Measurements from ENCODE around the gene DNAJC28.
"Not testable (repeated sequence)": the region's sequence is repeated elsewhere in the genome, so short reads cannot be mapped to it uniquely, and the experiment has no call there.

Gene DNAJC28

DNA sequence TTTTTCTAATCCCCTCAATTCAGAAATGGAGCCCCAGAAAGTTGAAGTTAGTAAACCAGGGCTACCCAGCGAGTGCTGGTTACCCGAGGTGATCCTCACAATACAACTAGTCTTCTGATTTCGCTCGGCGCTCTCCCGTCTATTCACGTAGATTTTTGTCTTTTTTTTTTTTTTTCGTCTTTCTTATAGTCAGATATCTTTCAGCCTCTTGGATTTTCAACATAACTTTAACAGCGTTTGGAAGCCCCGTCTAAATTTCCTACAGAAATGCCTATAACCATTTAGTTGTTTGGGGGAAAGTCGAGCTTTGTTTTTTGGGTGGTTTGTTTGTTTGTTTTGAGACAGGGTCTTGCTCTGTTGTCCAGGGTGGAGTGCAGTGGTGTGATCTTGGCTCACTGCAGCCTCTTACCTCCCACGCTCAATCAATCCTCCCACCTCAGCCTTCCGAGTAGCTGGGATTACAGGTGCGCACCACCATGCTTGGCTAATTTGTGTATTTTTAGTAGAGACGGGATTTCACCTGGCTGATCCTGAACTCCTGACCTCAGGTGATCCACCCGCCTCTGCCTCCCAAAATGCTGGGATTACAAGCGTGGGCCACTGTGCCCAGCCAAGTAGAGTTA, 10.9 kb downstream of the DNAJC28 start:
- no peak for DNase-seq

DNA sequence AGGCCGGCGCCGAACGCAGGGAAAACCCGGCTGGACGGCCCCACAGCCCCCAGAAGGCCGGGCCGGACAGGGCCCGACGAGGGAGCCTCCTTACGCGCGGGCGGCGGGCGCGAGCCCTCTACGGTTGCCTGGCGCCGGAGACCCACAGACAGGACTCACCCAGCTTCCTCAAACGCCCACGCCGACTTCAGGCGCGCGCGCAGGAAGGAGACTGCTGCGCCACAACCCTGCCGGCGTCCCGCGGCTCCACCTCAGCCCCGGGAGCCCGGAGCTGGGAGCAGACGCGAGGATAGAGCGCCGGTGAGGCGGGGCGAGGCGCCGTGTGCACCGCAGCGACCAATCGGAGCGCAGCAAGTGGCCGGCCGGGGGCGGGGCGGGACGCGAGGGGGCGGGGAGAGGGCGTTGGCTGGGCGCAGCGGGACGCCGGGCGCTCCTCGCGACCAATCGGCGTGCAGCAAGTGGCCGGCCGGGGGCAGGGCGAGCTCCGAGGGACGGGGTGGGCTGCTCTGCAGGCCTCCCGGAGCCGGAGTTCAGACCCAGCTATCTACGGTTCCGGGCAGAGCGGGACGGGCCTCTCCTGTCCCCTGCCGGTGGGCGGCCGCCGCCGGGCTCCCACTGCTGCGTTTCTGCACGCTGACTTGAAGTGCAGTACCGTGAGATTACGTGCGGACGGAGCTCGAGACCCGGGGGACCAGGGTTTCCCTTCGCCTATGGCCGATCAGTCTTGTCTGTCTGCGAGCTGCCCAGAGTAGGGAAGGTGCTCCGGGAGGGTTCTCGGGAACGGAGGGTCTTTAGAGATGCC, 11.6 kb downstream of the DNAJC28 start, which contains the start of gene TMEM50B:
TSS of gene TMEM50B (minus strand) at position 296 of the 802 bp plus-strand sequence. CDS start 11,089 bp downstream, outside the sequence.
- peak; percentile 92 for DNase-seq

DNA sequence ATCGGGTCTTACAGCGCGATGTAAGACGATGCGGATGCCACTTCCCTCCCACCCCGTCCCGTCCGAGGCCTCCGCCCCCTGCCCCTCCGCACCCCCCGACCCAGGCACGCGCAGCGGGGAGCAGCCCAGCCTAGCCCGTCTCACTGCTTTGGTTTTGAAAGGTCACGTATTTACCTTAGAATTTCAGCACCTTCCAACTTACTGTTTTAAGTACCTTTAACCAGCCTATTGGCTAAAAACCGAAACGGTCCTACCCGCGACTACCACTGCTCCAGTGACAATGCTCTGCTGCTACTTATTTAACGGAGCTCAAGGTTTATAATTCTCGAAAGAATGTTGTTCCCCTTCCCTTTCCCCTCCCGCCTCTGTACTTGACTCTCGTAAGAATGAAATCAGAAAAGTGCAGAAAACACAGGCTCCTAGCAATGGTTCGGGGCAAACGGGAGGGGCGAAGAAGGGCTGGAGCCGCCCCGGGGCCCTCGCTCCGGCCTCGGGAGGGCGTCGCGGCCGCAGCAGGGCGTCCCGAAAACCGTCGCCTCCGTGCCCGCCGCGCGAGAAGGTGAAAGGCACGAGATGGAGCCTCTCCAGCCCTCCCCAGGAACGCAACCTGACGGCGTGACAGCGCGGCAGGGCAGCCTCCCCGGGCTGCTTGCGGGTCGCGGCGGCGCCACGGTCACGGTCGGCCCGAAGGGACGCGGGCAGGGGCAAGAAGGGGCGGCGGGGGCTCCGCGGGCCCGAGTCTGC, 12.4 kb downstream of the DNAJC28 start:
- peak; percentile 24 for DNase-seq

DNA sequence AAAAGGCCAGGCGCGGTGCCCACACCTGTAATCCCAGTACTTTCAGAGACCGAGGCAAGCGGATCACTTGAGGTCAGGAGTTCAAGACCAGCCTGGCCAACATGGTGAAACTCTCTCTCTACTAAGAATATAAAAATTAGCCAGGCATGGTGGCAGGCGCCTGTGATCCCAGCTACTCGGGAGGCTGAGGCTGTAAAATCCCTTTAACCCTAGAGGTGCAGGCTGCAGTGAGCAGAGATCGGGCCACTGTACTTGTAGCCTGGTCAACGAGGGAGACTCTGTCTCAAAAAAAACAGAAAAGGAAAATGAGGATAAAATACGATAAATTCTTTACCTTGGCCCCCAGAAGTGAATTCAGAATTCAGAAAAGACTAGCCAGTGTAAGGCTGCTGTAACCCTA, 13.3 kb downstream of the DNAJC28 start:
- no peak for DNase-seq

DNA sequence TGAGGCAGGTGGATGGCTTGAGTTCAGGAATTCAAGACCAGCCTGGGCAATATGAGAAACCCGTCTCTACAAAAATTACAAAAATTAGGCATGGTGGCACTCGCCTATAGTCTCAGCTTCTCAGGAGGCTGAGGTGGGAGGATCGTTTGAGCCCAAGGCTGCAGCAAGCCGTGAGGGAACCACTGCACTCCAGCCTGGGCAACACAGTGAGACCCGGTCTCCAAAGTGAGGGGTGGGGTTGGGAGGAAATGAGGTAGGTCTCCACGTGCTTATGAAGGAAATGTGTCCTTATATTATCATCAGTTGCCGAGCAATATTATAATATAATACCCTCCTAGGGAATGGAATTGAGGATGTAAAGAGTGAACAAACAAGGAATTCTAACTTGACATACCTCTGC, 14.4 kb downstream of the DNAJC28 start:
- no peak for DNase-seq

DNA sequence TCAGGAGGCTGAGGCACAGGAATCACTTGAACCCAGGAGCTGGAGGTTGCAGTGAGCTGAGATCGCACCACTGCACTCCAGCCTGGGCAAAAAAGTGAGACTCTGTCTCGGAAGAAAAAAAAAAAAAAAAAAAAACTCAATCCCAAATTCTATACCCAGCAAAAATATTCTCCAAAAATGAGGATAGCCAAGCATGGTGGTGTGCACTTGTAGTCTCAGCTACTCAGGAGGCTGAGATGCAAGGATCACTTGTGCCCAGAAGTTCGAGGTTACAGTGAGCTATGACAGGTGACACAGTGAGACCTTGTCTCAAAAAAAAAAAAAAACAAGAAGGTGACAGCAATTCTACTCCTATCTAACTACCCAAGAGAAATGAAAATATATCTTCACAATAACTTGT, 18.2 kb downstream of the DNAJC28 start:
- DNase-seq: no peak

DNA sequence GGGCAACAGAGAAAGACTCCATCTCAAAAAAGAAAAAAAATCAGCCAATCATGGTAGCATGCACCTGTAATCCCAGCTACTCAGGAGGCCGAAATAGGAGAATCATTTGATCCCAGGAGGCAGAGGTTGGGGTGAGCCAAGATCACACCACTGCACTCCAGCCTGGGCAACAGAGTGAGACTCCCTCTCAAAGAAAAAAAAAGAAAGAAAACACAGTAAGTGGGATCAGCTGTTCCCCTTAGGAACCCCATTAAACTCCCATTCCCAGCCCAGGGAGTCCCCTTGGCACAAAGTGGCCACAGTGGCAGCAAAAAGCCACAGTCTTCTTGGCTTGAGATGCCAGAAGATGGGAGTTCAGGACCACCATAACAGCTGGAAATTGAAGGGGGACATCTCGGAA, 20.8 kb downstream of the DNAJC28 start:
- DNase-seq: no peak

DNA sequence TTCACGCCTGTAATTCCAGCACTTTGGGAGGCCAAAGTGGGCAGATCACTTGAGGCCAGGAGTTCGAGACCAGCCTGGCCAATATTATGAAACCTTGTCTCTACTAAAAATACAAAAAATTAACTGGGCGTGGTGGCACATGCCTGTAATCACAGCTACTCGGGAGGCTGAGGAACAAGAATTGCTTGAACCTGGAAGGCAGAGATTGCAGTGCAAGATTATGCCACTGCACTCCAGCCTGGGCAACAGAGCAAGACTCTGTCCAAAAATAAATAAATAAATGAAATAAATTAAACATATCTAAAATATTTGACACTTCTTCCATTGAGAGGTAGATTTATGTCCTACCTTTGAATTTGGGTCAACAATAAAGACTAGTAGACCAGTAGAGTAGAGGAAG, 22.3 kb downstream of the DNAJC28 start:
- not testable (repeated sequence) for DNase-seq

DNA sequence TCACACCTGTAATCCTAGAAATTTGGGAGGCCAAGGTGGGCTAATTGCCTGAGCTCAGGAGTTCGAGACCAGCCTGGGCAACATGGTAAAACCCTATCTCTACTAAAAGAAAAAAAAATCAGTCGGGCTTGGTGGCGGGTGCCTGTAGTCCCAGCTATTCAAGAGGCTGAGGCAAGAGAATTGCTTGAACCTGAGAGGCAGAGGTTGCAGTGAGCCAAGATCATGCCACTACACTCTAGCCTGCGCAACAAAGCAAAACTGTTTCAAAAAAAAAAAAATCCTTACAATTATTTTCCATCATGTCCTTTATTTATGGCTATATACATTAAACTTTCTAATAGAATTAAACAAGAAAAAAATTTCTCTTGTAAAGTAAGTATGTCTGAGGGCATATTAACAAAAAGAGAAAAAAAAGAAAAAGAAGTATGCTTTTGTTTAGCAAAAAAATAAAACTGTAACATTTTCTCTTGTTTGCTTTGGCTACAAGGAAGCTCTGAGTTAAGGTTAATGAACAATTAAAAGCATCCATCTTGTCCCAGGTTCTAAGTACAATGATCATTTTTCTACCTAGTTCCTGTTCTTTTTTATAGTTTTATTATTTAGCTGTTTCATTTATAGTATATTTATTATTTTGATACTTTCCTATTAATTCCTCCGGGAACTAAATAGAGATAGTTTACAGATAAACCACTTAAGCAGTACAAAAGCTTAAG, 29.8 kb downstream of the DNAJC28 start:
- no peak for DNase-seq

DNA sequence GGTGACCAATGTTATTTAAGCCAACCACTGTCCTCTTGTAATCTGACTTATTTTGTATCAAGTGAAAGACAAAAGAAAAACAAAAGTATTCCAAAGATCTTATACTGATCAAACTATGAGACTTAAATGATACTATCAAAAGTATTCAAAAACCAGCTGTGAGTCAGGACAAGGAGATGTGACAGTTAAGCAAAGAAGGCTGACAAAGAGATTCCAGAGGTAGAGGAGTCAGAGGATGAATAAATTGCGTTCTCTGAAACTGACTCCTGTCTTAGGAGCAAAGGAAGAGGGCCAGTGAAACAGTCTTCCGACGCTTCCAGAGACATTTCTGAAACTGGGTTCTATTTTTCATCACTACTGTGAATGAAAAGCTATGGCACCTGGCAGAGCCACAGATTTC, 32.7 kb downstream of the DNAJC28 start:
- DNase-seq: no peak

DNA sequence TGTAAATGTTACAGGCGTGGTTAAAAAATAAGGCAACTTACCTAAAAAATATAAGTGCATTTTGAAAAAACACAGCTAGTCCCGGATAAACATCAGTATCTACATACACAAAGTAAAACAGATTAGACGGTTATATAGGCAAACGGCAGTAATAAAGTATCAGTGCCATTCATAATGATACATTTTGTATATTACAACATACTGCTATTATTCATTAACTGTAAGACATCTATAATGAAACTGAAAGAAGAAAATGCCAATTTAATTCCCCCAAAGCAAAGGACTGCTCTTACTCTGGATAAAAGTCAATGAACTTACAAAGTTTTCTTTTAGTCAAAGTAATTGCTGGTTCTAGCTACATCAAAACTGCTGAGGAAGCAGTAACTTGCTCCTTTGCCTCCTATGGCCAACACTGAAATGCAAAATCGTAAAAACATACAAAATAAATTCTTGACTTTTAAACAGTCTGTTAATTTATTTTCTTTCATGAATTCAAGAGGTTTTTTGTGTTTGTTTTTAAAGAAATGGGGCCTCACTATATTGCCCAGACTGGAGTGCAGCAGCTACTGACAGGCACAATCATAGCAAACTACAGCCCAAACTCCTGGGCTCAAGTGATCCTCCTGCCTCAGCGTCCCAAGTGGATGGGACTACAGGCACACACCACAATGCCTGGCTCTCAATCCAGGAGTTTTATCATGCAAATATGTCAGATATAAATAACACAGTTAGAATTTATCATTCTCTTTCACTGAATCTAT, 35.6 kb downstream of the DNAJC28 start:
- DNase-seq: no peak

DNA sequence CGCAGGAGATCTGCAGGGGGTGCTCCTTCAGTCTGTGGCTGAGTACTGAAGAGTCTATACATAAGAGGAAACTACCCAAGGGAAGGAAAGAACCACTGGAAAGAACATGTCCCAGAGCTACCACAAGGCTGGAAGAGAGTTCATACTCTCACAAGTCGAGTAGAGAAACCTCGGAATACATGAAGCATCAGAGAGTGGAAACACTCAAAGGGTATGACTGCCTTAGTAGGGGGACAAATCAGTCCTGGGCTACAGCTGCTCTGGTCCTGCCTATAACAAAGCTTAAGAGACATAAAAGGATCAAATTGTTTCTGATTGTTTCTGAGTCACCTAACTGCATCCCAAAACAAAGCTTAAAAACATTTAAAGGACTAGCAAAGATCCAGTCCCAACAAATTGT, 39.2 kb downstream of the DNAJC28 start:
- DNase-seq: no peak

DNA sequence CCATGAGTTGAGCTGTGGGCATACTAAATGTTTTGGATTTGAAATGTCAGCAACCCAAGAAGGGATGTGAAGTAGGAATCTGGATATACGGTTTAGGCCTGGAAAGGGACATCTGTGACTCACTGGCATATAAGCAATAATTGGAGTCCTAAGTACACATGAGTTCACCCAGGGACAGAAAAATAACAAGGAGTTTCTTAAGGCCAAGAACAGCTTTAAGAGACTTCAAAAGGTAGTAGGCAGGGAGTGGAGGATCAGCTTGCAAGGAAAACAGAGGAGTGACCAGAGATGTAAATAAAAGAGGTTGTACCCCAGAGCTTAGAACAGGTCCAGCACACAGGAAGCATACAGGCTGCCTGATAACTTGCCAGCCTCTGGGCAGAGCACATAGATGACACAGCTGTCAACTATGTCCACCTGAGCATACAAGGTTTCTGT, 39.9 kb downstream of the DNAJC28 start:
- no peak for DNase-seq

DNA sequence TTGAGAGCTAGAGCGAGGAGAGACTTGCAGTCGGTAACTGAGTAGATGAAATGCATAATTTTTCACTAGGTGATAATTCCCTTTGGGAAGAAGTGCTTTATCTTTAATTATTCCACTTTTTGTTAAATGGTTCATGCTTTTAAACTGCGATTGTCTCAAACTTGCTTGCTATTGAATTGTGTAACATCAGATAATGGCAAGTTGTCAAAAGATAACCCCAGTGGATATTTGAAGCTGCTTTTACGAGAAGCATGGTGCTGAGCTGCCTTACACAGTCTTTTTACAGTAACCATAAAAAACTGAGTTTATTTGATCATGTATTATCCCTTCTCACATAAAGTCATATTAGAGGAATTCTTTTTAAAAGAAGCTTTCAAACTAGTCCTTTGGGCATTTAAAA, 41.9 kb downstream of the DNAJC28 start:
- DNase-seq: no peak

DNA sequence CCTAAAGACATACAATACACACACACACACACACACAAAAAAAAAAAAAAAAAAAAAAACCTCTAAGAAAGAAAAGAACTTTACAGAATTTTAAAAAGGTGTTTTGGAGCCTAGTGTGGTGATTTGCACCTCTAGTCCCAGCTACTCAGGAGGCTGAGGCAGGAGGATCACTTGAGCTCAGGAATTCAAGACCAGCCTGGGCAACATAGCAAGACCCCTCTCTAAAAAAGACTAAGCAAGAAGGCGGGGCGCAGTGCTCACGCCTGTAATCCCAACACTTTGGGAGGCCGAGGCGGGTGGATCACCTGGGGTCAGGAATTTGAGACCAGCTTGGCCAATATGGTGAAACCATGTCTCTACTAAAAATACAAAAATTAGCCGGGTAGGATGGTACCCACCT, 44.9 kb downstream of the DNAJC28 start:
- DNase-seq: not testable (repeated sequence)

DNA sequence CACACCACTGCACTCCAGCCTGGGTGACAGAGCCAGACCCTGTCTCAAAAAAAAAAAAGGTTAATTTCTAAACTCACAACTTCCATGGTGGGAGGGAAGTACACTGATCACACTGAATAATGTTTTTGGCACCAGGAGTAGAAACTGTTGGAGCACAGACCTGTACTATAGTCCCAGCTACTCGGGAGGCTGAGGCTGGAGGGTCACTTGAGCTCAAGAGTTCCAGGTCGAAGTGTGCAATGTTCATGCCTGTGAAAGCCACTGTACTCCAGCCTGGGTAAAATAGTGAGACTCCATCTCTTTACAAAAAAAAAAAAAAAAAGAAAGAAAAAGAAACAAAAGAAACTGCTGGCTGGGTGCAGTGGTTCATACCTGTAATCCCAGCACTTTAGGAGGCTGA, 47.0 kb downstream of the DNAJC28 start:
- no peak for DNase-seq

DNA sequence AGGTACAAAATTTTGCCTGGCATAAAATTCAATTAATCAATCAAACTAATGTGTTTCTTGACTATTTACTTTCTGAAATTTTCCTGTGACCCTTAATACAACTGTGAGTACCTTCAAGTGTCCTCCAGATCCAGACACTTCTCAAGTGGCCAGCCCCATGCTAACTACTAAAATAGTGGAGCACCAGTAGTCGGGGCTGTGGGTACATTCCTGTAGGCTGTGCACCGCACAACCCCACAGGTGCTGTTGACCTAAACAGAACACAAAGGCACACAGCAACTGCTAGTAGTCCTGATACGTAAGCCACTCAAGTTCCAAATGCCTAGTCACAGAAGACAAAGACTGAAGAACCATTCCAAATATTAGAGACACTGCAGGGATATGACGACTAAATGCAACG, 48.3 kb downstream of the DNAJC28 start:
- no peak for DNase-seq

DNA sequence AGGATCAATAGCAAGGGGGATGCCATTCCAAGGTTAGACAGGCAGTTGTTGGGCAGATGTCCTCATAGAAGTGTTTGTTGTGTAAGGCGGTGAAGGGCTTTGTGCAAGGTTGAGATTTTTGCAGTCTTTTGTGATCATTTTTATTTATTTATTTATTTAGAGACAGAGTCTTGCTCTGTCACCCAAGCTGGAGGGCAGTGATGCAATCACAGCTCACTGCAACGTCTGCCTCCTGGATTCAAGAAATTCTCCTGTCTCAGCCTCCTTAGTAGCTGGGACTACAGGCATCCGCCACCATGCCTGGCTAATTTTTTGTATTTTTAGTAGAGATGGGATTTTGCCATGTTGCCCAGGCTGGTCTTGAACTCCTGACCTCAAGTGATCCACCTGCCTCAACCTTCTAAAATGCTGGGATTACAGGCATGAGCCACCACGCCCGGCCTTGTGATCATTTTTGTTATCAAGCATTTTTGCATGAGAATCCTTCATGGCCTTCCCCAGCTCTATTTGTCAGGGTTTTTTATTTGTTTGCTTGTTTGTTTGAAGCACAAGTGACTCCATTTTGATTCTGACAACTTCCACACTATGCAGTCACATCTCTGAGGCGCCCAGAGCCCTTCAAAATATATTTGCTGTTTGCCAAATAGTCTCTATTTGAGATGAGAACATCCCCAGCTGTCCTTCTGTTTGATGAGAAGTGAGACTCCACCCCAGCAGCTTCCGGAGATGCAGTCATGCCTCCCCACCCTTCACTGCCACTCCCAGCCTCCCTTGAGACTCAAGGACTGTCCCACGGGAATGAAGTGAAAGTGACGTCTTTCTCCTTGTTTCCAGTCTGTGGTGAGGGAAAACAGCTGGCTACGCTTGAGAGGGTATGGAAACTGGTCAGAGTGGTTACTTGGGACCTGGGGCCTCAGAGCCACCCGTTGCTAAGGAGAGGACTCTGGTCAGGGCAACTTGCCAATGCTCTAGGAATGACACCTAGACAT, 49.7 kb downstream of the DNAJC28 start:
- DNase-seq: peak; percentile 14

Measured in NCI-H1694 treated with DMSO at 0.1 percent for 48 hours (cell line).